HG02840 (cell line): ENCODE data around the gene ZFAND3.

ENCODE experiments used
- ATAC-seq: cut with Tn5 transposase; IDR thresholded peaks from one replicate; pipeline ENCODE4 v1.9.1; 2021; ENCODE audit warnings: mild to moderate bottlenecking, moderate library complexity, moderate number of reproducible peaks; ENCODE audit not compliant: unreplicated experiment, low FRiP score

Gene ZFAND3

DNA sequence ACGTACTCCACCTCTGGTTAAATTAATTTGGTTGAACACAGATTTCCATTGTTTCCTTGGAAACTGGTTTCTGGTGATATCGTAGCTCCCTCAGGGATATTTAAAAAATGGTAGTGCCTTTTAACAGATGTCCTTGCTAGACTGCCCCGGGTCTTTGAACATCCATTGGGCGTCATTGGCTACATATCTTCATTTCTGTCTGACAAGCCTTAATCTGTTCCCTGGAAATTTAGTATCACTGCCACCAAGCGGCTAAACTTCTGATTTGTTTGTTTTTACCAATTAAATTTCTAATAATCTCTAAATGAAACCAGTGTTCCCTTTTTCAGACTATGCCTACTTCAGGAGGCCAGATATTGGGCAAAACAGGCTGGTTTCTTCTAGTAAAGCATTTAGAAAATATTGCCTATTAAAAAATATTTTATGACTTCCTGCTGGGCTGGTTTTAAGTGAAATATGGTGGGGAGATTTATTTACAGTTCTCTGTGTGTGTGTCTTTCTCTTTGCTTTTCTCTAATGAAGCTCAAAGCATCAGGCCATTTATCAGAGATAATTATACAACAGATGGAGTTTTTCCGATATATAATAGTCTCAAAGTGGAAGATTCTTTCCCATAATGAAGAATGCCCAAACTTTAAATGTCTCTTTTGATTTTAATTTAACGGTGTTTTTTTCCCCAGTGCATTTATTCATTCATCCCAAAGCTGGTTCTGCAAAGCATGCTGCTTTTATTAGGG, 249.5 kb downstream of the ZFAND3 start:
- no peak for ATAC-seq

DNA sequence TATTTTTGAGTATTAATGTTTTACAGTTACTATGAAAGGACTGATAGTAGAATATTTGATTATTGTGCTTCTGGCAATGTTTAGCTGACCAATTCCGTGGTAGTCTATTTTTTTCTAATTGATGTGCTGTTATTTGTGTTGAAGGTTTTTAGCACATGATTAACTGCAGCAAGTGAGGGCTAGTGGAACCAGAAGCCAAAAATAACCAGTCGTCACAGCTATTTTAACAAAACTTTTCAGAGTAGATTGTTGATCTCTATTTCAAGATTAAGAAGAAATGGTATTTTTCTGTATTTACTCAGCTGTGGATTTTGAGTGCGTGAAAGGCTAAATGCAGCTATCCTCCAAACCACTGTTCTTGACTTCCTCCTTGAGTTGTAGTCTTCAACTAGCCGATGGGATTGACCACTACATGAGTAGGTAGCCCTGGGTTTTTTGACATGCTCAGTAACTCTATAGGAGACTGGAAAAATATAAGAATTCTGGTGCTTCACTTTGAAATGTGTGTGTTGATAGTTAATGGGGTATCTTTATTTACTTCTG, 258.0 kb downstream of the ZFAND3 start:
- no peak for ATAC-seq

DNA sequence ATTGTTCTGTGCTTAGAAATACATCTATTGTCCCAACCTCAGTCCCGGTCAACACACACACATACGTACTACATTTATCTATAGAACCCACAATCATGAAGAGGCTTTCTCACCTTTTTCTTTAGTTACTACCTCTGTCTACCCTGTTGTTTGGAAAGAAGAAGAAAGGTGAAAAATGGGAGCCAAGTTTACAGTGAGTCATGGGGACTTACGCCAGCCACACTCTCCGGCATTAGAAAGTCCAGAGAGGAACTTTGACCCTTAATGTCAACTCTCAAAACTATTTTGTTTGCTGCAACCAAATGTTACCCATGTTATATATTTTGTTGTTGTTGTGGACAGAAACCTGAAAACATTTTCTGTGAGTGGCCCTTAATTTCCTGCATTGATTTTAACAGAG, 259.1 kb downstream of the ZFAND3 start:
- no peak for ATAC-seq

DNA sequence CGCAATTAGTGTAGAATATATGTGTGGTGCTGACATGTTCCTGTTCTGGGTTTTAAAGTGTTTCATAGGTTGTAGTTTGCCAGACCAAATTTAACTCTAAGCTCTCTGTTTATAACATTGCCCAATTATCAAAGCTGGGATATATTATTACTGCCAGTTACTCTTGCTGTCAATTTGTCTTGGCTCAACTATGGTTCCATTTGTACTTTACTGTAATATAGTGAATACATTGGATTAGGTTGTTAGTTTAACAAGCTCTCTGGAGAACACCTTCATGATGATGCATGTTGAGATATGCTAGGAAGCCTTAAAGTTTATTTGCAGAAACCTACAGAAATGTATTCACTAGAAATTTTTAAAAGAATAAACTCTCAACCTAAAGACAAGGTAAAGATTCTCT, 259.6 kb downstream of the ZFAND3 start:
- no peak for ATAC-seq

DNA sequence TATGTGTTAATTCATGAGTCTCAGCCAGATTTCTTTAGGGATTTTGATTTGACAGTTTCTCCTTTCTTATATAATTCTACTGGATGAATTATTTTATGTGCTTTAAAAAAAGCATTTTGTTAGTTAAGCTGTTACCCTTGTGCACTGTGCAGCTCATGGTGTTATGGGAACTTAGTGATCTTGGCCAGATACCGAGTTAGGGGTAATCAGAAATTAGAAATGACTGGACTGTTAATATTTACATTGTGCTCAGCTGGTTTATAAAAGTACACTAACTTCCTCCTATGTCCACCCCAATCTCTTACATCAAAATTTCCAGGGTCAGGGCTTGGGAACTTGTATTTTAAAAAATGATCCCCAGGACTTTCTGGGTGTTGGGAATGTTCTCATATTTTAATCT, 260.0 kb downstream of the ZFAND3 start:
- no peak for ATAC-seq

DNA sequence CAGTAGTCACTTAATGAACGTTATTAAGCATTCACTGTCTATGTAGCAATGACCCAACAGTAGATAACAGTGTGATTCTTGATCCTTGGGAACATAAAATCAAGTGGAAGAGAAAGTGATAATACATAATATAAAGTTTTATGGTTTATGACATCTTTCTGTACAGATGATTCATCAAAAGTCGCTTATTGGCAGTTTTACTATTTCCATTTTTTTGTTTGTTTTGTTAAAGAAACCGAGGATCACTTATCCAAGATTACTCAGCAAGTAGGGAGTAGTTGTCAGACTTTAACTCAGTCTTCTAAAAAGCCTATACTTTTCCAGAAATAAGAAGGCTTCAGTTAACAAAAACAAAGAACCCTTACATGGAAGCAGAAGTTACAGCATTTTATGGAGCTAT, 260.8 kb downstream of the ZFAND3 start:
- ATAC-seq, result no peak

DNA sequence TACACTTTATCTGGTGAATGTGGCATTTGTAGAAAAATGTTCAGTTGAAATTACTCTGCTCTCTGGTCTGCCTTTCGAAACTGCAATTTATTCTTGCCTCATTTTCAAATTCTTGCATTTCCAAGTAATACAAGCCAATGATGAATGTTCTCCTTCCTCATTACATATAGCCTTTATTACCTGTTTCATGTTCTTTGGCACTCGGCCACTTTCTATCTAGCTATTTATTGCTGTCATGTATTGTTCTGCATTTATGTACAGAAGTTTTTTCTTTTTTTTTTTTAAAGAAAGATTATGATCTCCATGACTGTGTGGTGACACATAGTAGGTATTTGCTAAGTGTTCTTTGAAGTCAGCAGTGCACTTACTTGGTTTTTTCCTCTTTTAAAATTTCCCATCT, 261.4 kb downstream of the ZFAND3 start:
- no peak for ATAC-seq

DNA sequence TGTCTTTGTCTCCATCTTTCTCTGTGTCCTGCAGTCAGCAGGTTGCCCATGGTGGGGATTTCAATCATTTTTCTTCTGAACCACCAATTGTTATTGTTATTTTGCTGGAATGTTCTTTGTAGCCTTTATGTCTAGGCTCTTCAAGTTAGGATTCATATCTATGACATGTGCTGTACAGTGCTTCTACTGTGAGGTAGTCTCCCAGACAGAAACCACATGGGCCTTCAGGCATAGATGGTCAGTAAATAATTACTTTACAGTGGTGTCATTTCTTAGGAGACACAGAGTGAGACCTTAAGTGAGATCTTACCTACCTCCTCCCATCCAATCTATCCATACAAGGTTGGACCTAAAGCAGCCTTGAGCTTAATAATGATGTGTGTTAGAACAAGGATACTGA, 265.5 kb downstream of the ZFAND3 start:
- no peak for ATAC-seq

DNA sequence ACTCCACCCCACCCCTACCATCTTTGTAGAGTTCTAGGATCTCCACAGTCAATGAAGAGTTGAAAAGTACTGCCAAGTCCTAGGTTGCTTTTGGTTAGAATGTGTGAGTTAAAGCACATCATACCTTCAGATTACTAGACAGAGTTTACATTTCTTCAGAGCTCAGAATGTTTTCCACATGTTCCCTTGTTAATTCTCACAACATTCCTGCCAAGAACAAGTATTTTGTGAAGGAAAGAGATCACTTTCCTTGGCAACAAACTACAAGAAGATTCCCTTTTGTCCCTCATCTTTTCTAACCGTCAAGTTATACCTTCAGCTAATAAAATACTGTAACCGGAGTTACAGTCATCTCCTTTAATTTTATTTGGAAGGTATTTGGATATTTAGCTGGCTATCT, 266.8 kb downstream of the ZFAND3 start:
- no peak for ATAC-seq

DNA sequence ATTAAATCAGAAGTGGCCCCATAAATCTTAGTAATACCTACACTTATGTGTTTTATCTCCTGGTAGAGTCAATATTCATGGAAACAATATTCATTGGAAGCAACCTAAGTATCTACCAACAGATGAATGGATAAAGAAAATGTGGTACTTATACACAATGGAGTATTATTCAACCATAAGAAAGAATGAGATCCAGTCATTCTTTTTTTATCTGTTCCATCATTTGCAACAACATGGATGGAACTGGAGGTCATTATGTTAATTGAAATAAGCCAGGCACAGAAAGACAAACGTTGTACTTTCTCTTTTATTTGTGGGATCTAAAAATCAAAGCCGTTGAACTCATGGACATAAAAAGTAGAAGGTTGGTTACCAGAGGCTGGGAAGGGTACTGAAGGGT, 268.5 kb downstream of the ZFAND3 start:
- ATAC-seq, result no peak

DNA sequence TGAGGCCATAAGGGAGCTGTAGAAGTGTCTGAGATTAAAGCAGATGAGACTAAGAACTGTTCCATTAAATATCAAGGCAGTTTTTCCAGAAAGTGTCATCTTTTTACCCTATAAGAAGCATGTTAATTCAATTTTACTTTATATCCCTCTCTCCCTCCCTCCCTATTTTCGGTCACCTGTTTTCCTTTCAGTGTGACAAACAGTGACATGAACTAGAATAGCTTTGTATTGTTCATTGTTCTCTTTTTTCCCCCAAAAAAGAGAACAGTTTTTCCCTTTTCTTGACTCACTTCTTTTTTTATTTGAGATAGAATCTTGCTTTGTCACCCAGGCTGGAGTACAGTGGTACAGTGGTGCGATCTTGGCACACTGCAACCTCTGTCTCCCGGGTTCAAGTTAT, 269.3 kb downstream of the ZFAND3 start:
- no peak for ATAC-seq

DNA sequence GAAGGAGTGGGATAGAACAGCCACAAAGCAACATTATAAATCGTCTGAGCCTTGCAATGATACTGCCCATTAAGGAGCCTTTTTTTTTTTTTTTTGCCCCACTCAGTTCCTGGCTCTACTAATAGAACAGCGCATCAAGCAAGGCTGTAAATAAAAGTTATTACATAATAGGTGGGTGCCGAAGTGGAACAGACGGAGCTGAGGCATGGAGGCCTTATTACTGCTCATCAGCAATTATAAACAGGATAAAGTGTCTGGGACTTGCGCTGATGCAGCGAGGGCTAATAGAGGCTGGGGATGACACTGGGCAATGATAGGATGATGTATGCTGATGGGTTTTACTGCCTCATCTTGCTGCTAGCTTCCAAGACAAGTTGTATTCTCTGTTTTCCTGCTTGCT, 272.1 kb downstream of the ZFAND3 start:
- no peak for ATAC-seq

DNA sequence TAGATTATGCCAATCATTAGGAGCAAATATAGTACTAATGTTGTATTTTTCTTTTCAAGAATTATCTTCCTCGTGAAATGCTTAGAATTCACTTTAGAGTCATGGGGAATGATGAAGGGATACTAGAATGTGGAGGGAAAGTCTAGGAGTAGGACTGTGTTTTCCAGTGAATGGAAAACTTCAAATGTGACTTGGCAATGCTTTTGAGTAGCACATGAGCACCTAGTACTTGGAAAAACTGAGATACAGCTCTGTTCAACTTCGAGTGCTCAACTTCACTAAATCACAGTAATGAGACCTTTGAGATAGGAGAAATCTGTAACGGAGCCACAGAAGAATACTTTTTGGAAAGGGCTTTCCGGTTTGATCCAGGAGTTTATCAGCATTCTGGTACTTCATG, 272.9 kb downstream of the ZFAND3 start:
- ATAC-seq, result no peak

DNA sequence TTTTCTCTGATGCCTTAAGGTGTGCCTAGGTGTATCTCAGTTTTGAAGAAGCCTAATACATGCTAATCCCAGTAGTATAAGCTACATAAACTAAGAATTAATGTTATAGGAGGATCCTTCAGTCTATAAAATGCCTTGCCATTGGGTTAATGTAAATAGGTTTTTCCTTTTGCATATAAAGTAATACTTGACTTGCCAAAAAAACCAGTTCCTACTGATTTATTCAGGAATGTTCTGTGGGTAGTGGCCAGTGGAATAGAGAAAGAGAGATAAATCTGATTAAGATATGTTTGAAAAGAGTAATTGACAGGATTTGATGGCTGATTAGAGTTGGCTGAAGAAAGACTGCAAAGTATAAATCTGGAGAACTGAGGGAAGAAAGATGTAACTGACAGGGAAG, 273.4 kb downstream of the ZFAND3 start:
- no peak for ATAC-seq

DNA sequence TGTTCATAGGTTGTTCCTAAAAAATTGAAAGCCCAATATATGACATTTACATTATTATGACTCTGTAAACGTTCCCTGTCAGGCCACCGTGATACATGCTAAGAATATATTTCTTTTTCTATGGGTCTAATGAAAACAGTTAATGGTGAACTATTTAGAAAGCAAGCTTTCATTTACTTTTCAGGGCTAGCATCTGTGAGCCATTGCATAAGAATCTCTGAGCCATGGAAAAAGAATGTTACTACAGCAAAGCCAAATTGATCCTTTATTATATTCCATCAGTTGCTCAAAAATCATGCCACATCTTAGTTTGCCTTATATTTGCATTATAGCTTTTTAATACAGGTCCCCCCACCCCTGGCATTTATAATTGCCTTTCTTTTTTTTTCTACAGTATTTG, 275.5 kb downstream of the ZFAND3 start:
- ATAC-seq, result no peak

DNA sequence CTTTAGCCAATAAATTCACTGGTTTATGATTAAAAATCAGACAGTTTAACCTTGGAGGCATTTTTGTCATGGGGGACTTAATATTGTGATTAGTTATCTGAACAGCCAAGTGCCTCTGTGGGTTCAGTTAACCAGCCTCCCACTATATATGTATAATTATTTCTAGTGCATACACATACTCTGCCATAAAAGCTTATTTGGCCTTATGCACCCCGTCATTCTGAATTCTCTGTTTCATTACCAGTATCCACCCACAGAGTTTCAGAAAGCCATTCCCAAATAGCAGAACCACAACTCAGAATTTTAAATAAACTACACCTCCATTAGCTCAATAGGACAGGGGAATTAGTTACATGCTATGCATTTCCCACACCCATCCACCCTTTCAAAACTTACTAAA, 279.7 kb downstream of the ZFAND3 start:
- no peak for ATAC-seq

DNA sequence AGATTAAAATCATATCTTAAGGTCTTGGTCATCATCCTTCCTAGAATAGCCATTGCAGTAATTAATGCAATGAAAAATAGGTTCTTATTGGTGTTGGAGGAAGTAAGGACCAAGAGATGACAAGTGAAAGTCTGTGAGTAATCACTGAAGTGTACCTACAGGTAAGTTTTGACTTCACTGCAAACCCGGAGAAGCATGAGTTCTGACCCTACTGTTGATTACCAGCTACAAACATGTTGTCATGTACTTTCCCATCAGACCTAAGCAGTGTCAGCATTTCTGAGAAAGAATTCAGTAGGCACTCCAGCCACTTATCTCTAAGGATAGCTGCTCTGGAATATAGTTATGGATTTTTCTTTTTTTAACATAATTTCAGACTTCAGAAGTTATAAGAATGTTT, 280.9 kb downstream of the ZFAND3 start:
- ATAC-seq, result no peak

DNA sequence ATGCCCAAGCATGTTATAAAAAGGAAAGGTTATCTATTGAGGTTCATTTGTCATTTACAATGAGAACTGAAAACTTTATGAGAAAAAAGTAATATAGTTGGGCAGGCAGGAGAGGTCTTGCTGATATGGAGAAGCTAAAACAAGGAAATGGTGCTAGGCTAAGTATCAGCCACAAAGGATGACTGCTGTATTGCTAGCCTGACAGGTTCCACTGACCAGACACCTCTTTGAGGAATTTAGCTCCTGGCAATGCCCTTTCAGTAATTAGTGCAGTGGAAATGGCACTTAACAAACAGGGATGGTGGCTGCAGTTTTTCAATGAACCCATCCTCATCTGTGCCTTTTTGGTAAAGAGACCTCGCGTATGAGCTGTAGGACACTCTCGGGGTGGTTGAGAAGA, 284.4 kb downstream of the ZFAND3 start:
- ATAC-seq, result no peak

DNA sequence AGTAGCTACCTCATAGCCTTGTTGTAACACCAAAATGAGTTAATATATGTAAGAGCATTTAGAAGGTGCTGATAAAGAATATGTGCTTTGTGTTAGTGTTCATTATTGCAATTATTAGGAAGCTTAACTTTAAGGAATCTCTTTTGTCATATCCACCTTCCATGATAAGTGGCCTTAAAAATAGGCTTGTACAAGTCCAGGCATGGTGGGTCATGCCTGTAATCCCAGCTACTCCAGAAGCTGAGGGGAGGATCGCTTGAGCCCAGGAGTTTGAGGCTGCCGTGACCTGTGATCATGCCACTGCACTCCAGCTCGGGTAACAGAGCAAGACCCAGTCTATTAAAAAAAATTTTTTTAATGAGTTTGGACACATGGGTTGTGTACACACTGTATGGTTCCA, 285.5 kb downstream of the ZFAND3 start:
- no peak for ATAC-seq

DNA sequence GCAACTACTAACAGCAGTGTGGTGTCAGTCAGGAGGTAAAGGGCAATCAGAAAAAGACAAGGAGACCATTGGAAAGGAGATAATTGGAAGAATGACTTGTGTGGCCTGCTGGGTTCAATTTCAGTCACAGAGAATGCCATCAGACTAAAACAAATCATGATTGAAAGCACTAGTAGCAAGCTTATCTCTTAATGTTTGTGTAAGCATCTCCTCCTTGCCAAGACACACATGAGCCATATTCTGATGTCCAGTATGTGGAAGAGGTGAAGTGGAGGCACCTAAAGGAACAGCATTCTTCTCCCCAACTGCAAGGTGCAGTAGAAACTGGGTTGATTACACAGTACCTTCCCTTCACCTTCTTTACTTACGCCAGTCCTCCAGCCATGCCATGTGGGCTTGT, 287.5 kb downstream of the ZFAND3 start:
- ATAC-seq, result no peak

DNA sequence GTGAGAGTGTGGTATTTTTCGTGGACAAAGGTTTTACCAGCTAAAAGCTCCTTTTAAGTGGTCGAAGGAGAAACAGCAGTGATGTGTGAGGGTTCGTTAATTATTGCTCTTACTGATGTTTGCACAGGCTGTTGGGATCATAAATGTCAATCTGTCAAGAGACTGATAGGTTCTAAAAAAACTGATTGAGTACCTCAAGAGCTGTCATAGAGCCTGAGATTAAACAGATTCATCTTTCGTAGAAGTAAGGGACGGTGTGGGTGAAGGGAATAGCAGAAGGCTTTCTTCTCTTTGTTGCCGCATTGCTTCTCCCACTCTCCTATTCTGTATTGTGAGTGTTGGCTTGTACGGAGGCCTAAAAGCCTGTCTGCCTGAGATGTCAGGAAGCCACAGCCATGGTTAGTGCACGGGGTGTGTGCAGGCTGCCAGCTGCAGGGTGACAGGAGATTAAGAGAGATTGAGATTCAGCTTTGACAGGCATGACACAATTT, 291.0 kb downstream of the ZFAND3 start:
- no peak for ATAC-seq

DNA sequence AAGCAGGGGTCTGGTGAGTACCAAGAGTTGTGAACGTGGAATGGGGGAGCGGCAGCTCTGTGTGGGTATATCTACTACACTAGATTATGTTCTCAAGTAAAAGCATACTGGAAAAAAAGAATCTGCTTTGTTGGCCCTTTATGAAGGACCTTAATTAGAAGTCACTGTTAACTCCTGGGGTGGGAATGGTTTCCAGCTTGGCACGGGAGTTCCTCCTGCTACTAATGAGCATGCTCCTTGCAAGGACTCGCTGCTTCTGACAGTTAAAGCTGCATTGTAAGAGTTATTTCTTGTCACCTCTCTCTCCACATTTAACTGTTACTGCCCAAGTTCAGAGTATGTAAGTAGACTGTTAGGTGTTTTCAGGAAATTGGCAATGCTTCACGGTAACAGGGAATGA, 292.7 kb downstream of the ZFAND3 start:
- no peak for ATAC-seq
